Activated naive CD4-positive, alpha-beta T cell treated with anti-CD3 and anti-CD28 coated beads, Interleukin-2, amount 50 U/mL, for 16 hours (primary cell): ENCODE results near the gene GRB7.

Source experiments
- DNase-seq: peaks from one replicate; pipeline ENCODE4 v3.0.0-alpha.2; 2020

The GRB7 gene

GRCh38 chr17:39775031-39775430 lies 37.3 kb downstream of the GRB7 start:
- DNase-seq: no peak

- peak; percentile 30 for DNase-seq
Measured at GRCh38 chr17:39776252-39776651, 38.5 kb downstream of the GRB7 start.

- DNase-seq: no peak
Measured at GRCh38 chr17:39777534-39778365, 40.0 kb downstream of the GRB7 start.

GRCh38 chr17:39781031-39781860 lies 43.5 kb downstream of the GRB7 start:
- DNase-seq: no peak

GRCh38 chr17:39781861-39782213 lies 44.1 kb downstream of the GRB7 start:
- no peak for DNase-seq

GRCh38 chr17:39782481-39782880 lies 44.7 kb downstream of the GRB7 start:
- no peak for DNase-seq

- DNase-seq: no peak
Measured at GRCh38 chr17:39782980-39783379, 45.2 kb downstream of the GRB7 start.

GRCh38 chr17:39787041-39787440 lies 49.3 kb downstream of the GRB7 start:
- DNase-seq: no peak

- no peak for DNase-seq
Measured at GRCh38 chr17:39787743-39788484, 50.2 kb downstream of the GRB7 start.

- peak; percentile 50 for DNase-seq
Measured at GRCh38 chr17:39791111-39791992, 53.6 kb downstream of the GRB7 start.

GRCh38 chr17:39792526-39793221 lies 54.9 kb downstream of the GRB7 start:
- no peak for DNase-seq

- no peak for DNase-seq
Measured at GRCh38 chr17:39793301-39793872, 55.6 kb downstream of the GRB7 start.

GRCh38 chr17:39794249-39794970 lies 56.7 kb downstream of the GRB7 start:
- DNase-seq: peak; percentile 28
